IPS-18a (cell line): ENCODE results near the gene SIAE.
"Not testable (repeated sequence)": the region's sequence is repeated elsewhere in the genome, so short reads cannot be mapped to it uniquely, and the experiment has no call there.

Source experiments
- H3K27ac ChIP-seq: one replicate; pipeline ENCODE4 v1.5.1; 2013; ENCODE audit warnings: low read length
- H3K27me3 ChIP-seq: one replicate; pipeline ENCODE4 v1.6.1; 2013; ENCODE audit warnings: mild to moderate bottlenecking, low read length; ENCODE audit not compliant: control insufficient read depth, insufficient read depth
- H3K36me3 ChIP-seq: one replicate; pipeline ENCODE4 v1.6.1; 2013; ENCODE audit warnings: low read depth, low read length; ENCODE audit not compliant: control insufficient read depth
- H3K4me1 ChIP-seq: one replicate; pipeline ENCODE4 v1.6.1; 2013; ENCODE audit warnings: low read depth, low read length; ENCODE audit not compliant: control insufficient read depth
- H3K4me3 ChIP-seq: one replicate; pipeline ENCODE4 v1.5.1; 2013; ENCODE audit warnings: low read length
- H3K9ac ChIP-seq: one replicate; pipeline ENCODE4 v1.6.1; 2013; ENCODE audit warnings: mild to moderate bottlenecking, low read length, moderate library complexity
- H3K9me3 ChIP-seq: one replicate; pipeline ENCODE4 v1.6.1; 2013; ENCODE audit warnings: low read depth, low read length; ENCODE audit not compliant: control insufficient read depth

Gene SIAE

DNA sequence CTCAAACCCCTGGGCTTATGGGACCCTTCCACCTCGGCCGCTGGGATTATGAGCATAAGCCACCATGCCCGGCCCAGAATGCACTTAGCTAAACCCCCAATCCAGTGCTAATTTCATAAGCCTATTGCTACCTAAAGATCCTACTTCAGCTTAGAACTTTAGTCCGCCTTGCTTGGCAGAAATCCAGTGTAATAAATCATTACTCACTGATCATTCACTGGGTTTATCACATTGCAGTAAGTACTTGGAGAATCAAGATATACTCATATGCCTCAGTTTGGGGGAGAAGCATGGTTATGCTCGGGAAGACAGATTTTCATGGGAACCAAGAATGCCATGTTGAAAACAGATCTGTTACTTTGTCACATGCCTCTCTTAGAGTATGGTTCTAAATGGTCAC, 54.7 kb downstream of the SIAE start:
- H3K4me3 ChIP-seq, result no peak overlapping the region
- H3K36me3 ChIP-seq, result no peaks in the 10 kb centered on the region
- H3K9me3 ChIP-seq, result no peaks in the 10 kb centered on the region
- H3K4me1 ChIP-seq, result peaks cover 4% of the 10 kb centered on the region
- no peak overlapping the region for H3K9ac ChIP-seq
- peaks cover 14% of the 10 kb centered on the region for H3K27me3 ChIP-seq
- H3K27ac ChIP-seq, result no peak overlapping the region

DNA sequence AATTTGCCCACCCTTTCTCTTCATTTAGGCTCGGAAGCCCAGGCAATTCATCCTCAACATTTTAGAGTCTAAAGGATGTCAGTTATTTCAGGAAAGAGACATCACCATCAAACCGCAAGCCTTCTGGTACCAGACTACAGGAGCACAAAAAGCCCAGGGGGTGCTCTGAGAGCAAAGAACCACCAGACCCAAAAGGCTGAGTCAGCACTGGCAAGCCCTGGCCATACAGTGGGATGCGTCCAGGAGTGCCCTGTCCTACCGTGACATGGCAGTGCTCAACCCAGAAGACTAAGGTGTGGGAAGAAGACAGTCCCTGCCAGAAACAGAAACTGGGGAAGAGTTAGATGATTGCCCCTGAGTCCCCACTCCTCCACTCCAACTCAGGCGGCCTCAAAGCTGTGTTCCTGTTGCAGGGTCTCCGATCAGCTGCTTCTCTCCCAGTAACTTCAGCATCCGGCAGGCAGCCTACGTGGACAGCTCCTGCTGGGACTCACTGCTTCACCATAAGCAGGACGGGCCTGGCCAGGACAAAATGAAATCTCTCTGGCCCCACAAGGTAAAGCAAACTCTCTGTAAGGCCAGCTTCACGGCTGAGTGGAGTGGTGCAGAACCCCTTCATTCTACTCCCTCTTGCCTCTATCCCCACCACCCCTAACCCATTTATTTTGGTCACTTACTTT, 60.8 kb downstream of the SIAE start:
- H3K9me3 ChIP-seq, result no peaks in the 10 kb centered on the region
- no peak overlapping the region for H3K9ac ChIP-seq
- no peaks in the 10 kb centered on the region for H3K36me3 ChIP-seq
- H3K4me1 ChIP-seq, result no peaks in the 10 kb centered on the region
- no peak overlapping the region for H3K27ac ChIP-seq
- no peak overlapping the region for H3K4me3 ChIP-seq
- H3K27me3 ChIP-seq, result no peaks in the 10 kb centered on the region

DNA sequence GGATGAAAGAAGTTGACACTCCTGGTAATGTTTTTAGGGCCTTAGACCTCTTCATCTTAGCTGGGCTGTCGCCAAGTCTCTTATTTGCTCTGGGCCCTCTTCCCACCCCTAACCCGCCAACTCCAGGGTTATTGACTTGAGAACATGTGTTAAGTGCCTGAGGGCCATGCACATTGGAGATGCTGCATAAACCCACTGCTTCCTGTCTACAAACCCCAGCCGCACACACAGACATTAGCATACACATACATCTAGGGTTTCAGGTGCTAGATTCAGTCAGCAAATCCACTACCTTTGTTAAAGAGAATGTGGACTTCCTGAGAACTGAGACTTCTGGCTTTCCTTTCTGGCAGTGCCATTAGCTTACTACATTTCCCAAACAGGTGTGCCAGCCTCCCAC, 61.5 kb downstream of the SIAE start:
- no peak overlapping the region for H3K4me3 ChIP-seq
- H3K27ac ChIP-seq, result no peak overlapping the region

DNA sequence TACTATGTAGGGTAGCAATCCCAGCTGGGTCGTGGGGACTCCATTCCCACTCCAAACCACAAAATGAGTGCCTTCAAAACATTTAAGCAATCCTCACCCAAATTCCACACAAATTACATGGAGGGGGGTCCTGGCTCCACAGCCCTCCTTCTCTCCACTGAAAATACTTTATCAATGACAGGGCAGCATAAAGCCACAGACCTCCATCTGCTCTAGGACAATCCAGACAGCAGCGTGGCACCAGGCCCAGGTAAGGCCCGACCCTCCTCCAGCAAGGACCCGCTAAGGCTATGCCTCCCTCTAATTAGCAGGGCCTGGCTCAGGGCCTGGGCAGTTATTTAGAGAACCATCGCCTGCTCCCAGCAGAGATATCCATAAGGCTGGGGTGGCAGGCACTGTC, 62.5 kb downstream of the SIAE start, which contains the start of gene PANX3:
PANX3 (plus strand) TSS at position 365 of the 400 bp plus-strand sequence. CDS start 129 bp downstream, outside the sequence.
- no peaks in the 10 kb centered on the region for H3K27me3 ChIP-seq
- H3K4me1 ChIP-seq, result no peaks in the 10 kb centered on the region
- no peaks in the 10 kb centered on the region for H3K36me3 ChIP-seq
- H3K9ac ChIP-seq, result no peak within 1 kb of the TSS
- H3K9me3 ChIP-seq, result no peaks in the 10 kb centered on the region
- no peak within 1 kb of the TSS for H3K4me3 ChIP-seq
- H3K27ac ChIP-seq, result no peak within 1 kb of the TSS

More for the DNA sequence above, 61.5 kb downstream of the SIAE start:
- no peaks in the 10 kb centered on the region for H3K36me3 ChIP-seq
- H3K27me3 ChIP-seq, result no peaks in the 10 kb centered on the region
- no peaks in the 10 kb centered on the region for H3K9me3 ChIP-seq
- H3K9ac ChIP-seq, result no peak overlapping the region
- H3K4me1 ChIP-seq, result no peaks in the 10 kb centered on the region

GRCh38 chr11:124610295-124610694, 63.2 kb downstream of the SIAE start:
- Histone ChIP-seq H3K4me1 (no peaks in the 10 kb centered on the region), H3K27ac (no peak overlapping the region)

GRCh38 chr11:124608147-124608546, 65.4 kb downstream of the SIAE start:
- H3K27me3 ChIP-seq, result no peaks in the 10 kb centered on the region
- no peak overlapping the region for H3K4me3 ChIP-seq
- H3K9ac ChIP-seq, result no peak overlapping the region
- no peaks in the 10 kb centered on the region for H3K36me3 ChIP-seq
- H3K9me3 ChIP-seq, result no peaks in the 10 kb centered on the region
- no peak overlapping the region for H3K27ac ChIP-seq
- no peaks in the 10 kb centered on the region for H3K4me1 ChIP-seq

More at GRCh38 chr11:124610295-124610694, 63.2 kb downstream of the SIAE start:
- H3K36me3 ChIP-seq, result no peaks in the 10 kb centered on the region
- no peaks in the 10 kb centered on the region for H3K27me3 ChIP-seq
- H3K9me3 ChIP-seq, result no peaks in the 10 kb centered on the region
- H3K4me3 ChIP-seq, result no peak overlapping the region
- no peak overlapping the region for H3K9ac ChIP-seq

- H3K4me3 ChIP-seq, result no peak overlapping the region
- no peaks in the 10 kb centered on the region for H3K27me3 ChIP-seq
- no peak overlapping the region for H3K9ac ChIP-seq
- H3K4me1 ChIP-seq, result peaks cover 5% of the 10 kb centered on the region
- H3K36me3 ChIP-seq, result no peaks in the 10 kb centered on the region
- H3K9me3 ChIP-seq, result no peaks in the 10 kb centered on the region
- no peak overlapping the region for H3K27ac ChIP-seq
Observed at GRCh38 chr11:124605719-124606118, 67.8 kb downstream of the SIAE start.

DNA sequence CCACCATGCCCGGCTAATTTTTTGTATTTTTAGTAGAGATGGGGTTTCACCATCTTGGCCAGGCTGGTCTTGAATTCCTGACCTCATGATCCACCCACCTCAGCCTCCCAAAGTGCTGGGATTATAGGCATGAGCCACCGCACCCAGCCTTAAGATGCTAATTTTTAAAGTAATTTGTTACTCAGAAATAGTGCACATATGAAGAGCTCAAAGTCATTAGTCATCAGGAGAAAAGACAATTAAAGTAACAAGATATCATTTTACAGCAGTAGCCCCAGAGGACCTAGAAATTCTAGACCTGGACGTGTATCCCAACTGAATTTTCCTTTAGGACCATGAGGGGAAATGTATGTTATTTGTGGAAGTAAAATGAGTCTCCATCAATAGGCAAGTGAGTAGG, 70.8 kb downstream of the SIAE start:
- H3K27ac ChIP-seq, H3K9me3 ChIP-seq, H3K36me3 ChIP-seq, H3K27me3 ChIP-seq, H3K9ac ChIP-seq, H3K4me1 ChIP-seq, H3K4me3 ChIP-seq: not testable (repeated sequence)

- no peaks in the 10 kb centered on the region for H3K27me3 ChIP-seq
- no peak overlapping the region for H3K4me3 ChIP-seq
- H3K9me3 ChIP-seq, result no peaks in the 10 kb centered on the region
- no peaks in the 10 kb centered on the region for H3K36me3 ChIP-seq
- H3K9ac ChIP-seq, result no peak overlapping the region
- H3K4me1 ChIP-seq, result peaks cover 6% of the 10 kb centered on the region
- H3K27ac ChIP-seq, result no peak overlapping the region
Observed at GRCh38 chr11:124602193-124602592, 71.3 kb downstream of the SIAE start.

DNA sequence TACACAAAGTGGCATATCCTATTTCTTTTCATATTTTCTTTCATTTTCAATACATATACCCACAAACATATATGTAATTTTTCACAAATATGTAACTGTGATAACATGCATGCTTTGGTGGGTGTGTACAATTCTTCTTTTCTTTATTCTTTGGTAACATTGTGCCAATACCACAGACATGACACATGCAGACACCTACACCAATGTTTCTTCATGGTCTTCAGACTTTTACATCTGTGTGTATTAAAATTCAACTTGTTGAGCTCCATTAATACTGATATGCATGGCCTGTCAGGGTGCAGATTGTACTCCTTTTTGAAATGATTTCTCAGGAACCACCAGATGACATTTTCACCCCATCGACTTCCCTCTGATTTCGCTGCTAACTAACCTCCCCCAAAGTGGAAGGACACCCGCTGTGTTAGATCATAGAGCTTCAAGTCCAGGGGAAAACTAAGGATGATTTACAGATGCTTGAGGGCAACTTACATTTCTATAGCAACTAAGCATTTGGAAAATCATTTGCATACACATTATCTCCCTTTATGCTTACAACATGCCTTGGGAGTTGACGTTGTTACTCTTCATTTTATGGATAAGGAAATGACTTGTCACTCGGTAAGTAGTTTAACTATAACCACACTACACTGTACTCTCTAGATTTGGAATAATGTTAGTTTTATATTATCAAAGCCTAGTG, 72.8 kb downstream of the SIAE start:
- H3K27ac ChIP-seq, result no peak overlapping the region
- H3K4me1 ChIP-seq, result peaks cover 6% of the 10 kb centered on the region
- no peak overlapping the region for H3K9ac ChIP-seq
- no peak overlapping the region for H3K4me3 ChIP-seq
- H3K9me3 ChIP-seq, result no peaks in the 10 kb centered on the region
- H3K27me3 ChIP-seq, result no peaks in the 10 kb centered on the region
- H3K36me3 ChIP-seq, result no peaks in the 10 kb centered on the region

- peaks cover 6% of the 10 kb centered on the region for H3K4me1 ChIP-seq
- no peaks in the 10 kb centered on the region for H3K36me3 ChIP-seq
- no peaks in the 10 kb centered on the region for H3K27me3 ChIP-seq
- H3K9ac ChIP-seq, result no peak overlapping the region
- no peak overlapping the region for H3K4me3 ChIP-seq
- no peaks in the 10 kb centered on the region for H3K9me3 ChIP-seq
- H3K27ac ChIP-seq, result no peak overlapping the region
Observed at GRCh38 chr11:124597626-124598025, 75.9 kb downstream of the SIAE start.

- no peaks in the 10 kb centered on the region for H3K9me3 ChIP-seq
- no peaks in the 10 kb centered on the region for H3K27me3 ChIP-seq
- no peak overlapping the region for H3K27ac ChIP-seq
- no peaks in the 10 kb centered on the region for H3K36me3 ChIP-seq
- H3K4me1 ChIP-seq, result no peaks in the 10 kb centered on the region
- H3K4me3 ChIP-seq, result no peak overlapping the region
- no peak overlapping the region for H3K9ac ChIP-seq
Observed at GRCh38 chr11:124595302-124595701, 78.2 kb downstream of the SIAE start.
